Colonic mucosa (tissue), 4 donors: ENCODE measurements around the gene PLPPR1. TPM values are rescaled to one million over a fixed set of nuclear protein-coding genes. Genes with fewer than 3 reads are reported as not detected.

Source experiments
- DNase-seq: peaks from one replicate; pipeline ENCODE4 v3.0.0-alpha.2; 2020
- H3K27ac ChIP-seq: fragments of 200-600 bp; one replicate; pipeline ENCODE4 v1.8.0; 2021
- H3K27me3 ChIP-seq: fragments of 200-600 bp; one replicate; pipeline ENCODE4 v1.8.0; 2021
- H3K36me3 ChIP-seq: fragments of 200-600 bp; one replicate; pipeline ENCODE4 v1.8.0; 2021
- H3K4me1 ChIP-seq: fragments of 200-600 bp; one replicate; pipeline ENCODE4 v1.8.0; 2021; ENCODE audit warnings: mild to moderate bottlenecking
- H3K4me3 ChIP-seq: fragments of 200-600 bp; one replicate; pipeline ENCODE4 v1.8.0; 2021
- H3K9ac ChIP-seq, 2 donors: one replicate each; pipeline ENCODE4 v1.7.0; 2013; ENCODE audit warnings: control low read depth in 2 of 2, low read depth in 2 of 2, low read length in 2 of 2
- H3K9me3 ChIP-seq: fragments of 200-600 bp; one replicate; pipeline ENCODE4 v1.8.0; 2021
- intact Hi-C: fragments of 100-400 bp; cut with DNase I; formaldehyde crosslinking; loops from one replicate; pipeline ENCODE4 v1.14.1; 2022
- total RNA-seq, 2 donors: library from RNA; stranded (reverse); fragmentation: NEBNext Ultra II Directional in 1 of 2; extraction: Animal tissue kit (Norgen Biotek cat#: 25700) in 1 of 2; gene quantifications; one replicate each; pipeline ENCODE4 v1.2.1, GENCODE V29; 2021
- TF ChIP-seq, protein P1 (sequence below): fragments of 200-600 bp; IDR thresholded peaks from one replicate; pipeline ENCODE4 v1.8.0; 2022; ENCODE audit warnings: antibody characterized with exemption, mild to moderate bottlenecking
- donor health status: healthy.
- donor health status: DM: no; HTN: no; CAD: no.
- donor health status: DM: no; HTN: no; CAD: no.

Gene PLPPR1
- total RNA-seq, 2 donors from 2014 or later: 0.25 to 0.69 TPM

DNA sequence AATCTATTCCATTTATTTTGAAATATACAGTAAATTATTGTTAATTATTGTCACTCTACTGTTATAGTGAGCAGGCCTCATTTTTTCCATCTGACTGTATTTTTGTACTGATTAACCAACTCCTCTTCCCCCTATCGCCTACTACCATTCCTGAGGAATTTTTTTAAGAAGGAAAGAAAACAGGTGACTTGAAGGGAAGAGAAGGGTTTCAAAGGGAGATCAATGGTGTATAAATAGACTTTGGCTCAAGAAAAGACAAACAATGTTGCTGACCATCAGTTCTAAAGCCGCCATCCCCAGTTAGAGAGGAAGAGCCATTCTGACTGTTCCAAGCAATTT, 286.6 kb downstream of the PLPPR1 start:
- TF ChIP-seq, protein P1, sequence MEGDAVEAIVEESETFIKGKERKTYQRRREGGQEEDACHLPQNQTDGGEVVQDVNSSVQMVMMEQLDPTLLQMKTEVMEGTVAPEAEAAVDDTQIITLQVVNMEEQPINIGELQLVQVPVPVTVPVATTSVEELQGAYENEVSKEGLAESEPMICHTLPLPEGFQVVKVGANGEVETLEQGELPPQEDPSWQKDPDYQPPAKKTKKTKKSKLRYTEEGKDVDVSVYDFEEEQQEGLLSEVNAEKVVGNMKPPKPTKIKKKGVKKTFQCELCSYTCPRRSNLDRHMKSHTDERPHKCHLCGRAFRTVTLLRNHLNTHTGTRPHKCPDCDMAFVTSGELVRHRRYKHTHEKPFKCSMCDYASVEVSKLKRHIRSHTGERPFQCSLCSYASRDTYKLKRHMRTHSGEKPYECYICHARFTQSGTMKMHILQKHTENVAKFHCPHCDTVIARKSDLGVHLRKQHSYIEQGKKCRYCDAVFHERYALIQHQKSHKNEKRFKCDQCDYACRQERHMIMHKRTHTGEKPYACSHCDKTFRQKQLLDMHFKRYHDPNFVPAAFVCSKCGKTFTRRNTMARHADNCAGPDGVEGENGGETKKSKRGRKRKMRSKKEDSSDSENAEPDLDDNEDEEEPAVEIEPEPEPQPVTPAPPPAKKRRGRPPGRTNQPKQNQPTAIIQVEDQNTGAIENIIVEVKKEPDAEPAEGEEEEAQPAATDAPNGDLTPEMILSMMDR: no peak
- Histone ChIP-seq H3K4me3 (no peak overlapping the region), H3K27me3 (no peaks in the 10 kb centered on the region), H3K9ac (no peak overlapping the region), H3K36me3 (no peaks in the 10 kb centered on the region), H3K27ac (no peak overlapping the region), H3K4me1 (no peaks in the 10 kb centered on the region), H3K9me3 (no peaks in the 10 kb centered on the region)
- no peak for DNase-seq
- intact Hi-C loops: no loop called here

GRCh38 chr9:101317735-101318134, 289.2 kb downstream of the PLPPR1 start:
- H3K9me3 ChIP-seq: no peaks in the 10 kb centered on the region
- intact Hi-C loops: no loop called here
- no peak for DNase-seq
- H3K27me3 ChIP-seq: no peaks in the 10 kb centered on the region
- TF ChIP-seq, protein P1: no peak
- H3K4me1 ChIP-seq: no peaks in the 10 kb centered on the region
- no peak overlapping the region for H3K9ac ChIP-seq
- H3K27ac ChIP-seq: no peak overlapping the region
- H3K36me3 ChIP-seq: no peaks in the 10 kb centered on the region
- no peak overlapping the region for H3K4me3 ChIP-seq

DNA sequence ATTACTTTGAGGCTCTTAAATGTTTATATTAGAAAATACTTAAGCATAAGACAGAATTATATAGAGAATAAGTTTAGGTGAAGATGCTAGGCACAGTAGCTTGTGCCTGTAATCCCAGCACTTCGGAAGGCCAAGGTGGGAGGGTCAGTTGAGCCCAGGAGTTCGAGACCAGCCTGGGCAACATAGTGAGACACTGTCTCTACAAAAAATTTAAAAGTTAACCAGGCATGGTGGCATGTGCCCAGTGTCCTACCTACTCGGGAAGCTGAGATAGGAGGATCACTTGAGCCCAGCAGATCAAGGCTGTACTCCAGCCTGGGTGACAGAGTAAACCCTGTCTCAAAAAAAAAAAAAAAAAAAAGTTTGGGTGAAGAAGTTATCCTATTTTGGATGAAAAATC, 294.6 kb downstream of the PLPPR1 start:
- Histone ChIP-seq H3K9ac (no peak overlapping the region), H3K27ac (no peak overlapping the region), H3K4me1 (no peaks in the 10 kb centered on the region), H3K9me3 (no peaks in the 10 kb centered on the region), H3K4me3 (no peak overlapping the region), H3K36me3 (no peaks in the 10 kb centered on the region), H3K27me3 (no peaks in the 10 kb centered on the region)
- intact Hi-C loops: no loop called here
- DNase-seq: no peak
- TF ChIP-seq, protein P1: no peak

DNA sequence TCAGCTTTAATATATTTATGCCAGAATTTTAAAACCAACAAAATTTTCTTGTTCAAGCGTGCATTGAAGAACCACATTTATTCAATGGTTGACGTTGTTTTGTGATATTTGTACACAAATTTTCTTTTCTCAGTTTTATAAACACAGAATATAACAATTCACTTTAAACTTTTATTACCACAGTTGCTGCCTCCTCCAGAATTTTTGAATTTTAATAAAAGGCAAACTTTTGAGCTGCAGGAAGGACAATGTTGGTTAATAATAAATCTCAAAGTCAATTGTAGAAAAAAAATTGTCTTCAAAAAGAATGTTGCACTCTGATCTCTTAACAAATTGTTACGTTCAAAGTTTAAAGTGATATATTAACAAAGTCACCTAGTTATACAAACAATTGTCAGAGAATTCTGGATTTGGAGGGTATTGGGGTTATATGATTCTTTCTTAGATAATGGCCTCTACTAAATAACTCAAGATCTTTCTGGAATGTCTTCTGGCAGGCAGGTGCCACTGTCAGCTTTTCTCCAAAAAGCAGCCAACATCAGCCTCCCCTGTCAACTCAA, 295.8 kb downstream of the PLPPR1 start:
- no peaks in the 10 kb centered on the region for H3K27me3 ChIP-seq
- intact Hi-C loops: no loop called here
- H3K27ac ChIP-seq: no peak overlapping the region
- H3K9ac ChIP-seq: no peak overlapping the region
- no peak overlapping the region for H3K4me3 ChIP-seq
- TF ChIP-seq, protein P1: no peak
- H3K4me1 ChIP-seq: no peaks in the 10 kb centered on the region
- H3K9me3 ChIP-seq: no peaks in the 10 kb centered on the region
- no peak for DNase-seq
- H3K36me3 ChIP-seq: no peaks in the 10 kb centered on the region

- Histone ChIP-seq H3K27me3 (no peaks in the 10 kb centered on the region), H3K9ac (no peak overlapping the region), H3K27ac (no peak overlapping the region), H3K36me3 (no peaks in the 10 kb centered on the region), H3K4me1 (no peaks in the 10 kb centered on the region), H3K9me3 (no peaks in the 10 kb centered on the region), H3K4me3 (no peak overlapping the region)
- intact Hi-C loops: no loop called here
- TF ChIP-seq, protein P1: no peak
- no peak for DNase-seq
These were observed 296.5 kb downstream of the PLPPR1 start for GRCh38 chr9:101325053-101325452.
